ENCODE data around the gene SPHK2.
"Not testable (repeated sequence)": the region's sequence is repeated elsewhere in the genome, so short reads cannot be mapped to it uniquely, and the experiment has no call there.

SPHK2 gene

GRCh38 chr19:48637449-48637947, 18.2 kb downstream of the SPHK2 start:
- DNase-seq (ENCODE audit: low spot score), result peak; percentile 99

- DNase-seq (ENCODE audit: low spot score), result peak; percentile 94
Measured at GRCh38 chr19:48637948-48638830, 18.9 kb downstream of the SPHK2 start.

- no peak for DNase-seq (ENCODE audit: low spot score)
Measured at GRCh38 chr19:48638831-48639381, 19.6 kb downstream of the SPHK2 start.

DNA sequence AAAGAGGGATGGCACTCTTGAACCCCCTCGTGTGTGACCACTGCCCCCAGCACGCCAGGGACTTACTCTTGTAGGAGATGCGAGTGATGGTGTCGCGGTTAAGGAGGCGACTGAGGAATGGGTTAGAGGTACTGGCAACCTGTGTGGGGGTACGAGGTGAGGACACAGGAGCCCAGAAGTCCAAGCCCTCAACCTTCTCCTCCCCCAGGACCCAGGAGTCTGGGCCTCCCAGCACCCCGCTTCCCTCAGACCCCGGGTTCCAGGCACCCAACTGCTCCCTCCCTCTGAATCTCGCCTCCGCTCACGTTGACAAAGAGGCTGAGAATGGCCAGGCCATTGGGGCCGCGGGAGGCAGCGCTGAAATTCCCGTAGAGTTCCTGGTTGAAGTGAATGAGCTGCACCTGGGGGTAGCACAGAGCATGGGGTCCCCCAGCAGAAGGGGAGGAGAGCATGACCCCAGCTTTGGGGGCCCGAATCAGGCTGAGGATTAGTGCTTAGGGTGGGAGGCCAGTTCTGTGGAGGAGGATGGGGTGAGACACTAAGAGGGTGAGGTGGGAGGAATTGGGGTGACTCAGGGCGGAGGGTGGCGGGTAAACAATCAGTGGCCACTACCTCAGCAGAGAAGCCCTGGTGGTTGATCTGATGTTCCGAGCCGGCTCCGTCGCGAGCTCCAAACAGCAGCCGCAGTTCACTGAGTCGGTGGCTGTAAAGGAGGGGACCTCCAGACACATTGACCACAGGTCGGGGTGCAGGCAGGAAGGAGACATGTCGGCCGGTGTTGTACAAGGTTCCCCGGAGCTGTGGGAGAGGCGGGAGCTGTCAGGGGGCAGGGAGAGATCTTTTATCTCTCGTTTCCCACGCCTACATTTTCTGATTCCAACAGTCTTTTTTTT, 20.4 kb downstream of the SPHK2 start:
- DNase-seq (ENCODE audit: low spot score), result no peak

DNA sequence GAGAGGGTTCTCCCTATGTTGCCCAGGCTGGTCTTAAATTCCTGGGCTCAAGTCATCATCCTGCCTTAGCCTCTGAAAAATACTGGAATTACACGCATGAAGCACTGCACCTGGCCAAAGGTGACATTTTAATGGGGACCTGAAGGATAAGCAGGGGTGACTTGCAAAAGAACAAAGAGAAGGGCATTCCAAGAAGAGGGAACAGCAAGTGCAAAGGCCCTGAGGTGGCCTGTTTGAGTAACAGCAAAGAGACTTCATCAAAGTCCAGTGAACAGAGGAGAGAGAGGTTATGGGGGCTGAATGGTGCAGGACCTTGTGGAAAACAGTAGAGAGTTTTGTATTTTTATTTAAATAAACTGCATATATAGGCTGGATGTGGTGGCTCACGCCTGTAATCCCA, 22.5 kb downstream of the SPHK2 start:
- DNase-seq (ENCODE audit: low spot score), result no peak

DNA sequence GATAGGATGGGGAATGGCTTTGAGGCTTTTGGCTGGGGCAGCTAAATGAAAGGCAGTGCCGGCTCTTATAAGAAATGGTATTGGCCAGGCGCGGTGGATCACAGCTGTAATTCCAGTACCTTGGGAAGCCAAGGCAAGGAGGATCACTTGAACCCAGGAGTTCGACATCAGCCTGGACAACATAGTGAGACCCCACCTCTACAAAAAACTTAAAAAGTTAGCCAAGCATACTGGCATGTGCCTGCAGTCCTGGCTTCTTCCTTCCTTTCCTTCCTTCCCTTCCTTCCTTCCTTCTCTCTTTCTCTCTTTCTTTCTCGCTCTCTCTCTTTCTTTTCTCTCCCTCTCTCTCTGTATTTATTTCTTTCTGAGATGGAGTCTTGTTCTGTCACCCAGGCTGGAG, 23.6 kb downstream of the SPHK2 start:
- no peak for DNase-seq (ENCODE audit: low spot score)

DNA sequence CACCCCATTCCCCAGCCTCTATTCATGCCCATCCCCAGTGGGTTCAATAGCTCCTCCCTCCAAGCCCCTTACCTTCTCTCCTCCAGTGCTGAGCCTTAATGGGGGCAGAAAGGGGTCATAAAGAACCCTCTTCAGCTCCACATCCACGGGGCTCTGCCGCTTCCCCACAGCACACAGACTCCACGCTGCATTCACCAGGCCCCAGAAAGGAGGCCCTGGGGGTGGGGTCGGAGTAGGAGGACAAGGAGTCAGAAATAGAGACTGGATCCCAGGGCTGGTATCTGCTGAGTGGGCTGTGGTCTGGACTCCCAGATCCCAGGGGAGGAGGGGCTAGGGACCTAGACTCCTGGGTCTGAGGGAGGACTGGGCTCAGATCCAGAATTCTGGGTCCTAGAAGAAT, 25.0 kb downstream of the SPHK2 start:
- DNase-seq (ENCODE audit: low spot score), result no peak

DNA sequence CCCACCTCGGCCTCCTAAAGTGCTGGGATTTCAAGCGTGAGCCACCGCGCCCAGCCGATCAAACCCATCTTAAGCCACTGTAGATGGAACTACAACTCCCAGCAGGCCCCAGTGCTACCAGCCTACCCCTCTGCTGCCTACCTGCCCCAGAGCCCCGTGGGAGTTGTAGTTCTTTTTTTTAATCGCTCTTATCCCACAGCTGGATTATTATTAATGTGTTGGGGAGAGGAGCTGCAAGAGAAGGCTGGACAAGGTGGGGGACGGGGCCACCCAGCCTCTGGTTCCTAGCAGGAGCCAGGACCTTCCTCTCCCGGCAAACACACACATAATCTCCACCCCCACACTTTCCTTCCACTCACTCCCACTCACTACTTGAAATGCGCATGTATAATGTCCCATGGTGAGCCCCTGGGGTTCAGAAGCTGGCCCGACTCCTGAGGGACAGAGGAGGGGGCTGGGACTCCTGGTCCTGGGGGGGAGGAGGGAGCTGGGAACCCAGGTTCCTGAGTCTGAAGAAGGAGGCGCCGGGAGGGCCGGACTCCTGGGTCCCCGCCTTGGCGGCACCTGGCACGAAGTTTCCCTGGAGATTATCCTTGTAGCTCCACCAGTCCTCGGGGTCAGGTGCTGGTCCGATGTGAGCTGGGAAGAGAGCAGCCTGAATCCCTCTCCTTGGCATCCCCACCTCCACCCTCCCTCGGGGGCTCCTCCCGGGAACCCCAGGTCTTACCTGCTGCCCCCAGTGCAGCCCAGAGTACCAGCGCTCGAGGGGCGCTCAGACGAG, 25.7 kb downstream of the SPHK2 start:
- DNase-seq (ENCODE audit: low spot score), result peak; percentile 72

- DNase-seq (ENCODE audit: low spot score), result no peak
Measured at GRCh38 chr19:48645620-48646000, 26.3 kb downstream of the SPHK2 start.

- peak; percentile 92 for DNase-seq (ENCODE audit: low spot score)
Measured at GRCh38 chr19:48646001-48646721, 26.9 kb downstream of the SPHK2 start, which contains the start of gene CA11. CA11 (minus strand) TSS chr19:48646187; CDS start chr19:48645632, 555 bp downstream.

DNA sequence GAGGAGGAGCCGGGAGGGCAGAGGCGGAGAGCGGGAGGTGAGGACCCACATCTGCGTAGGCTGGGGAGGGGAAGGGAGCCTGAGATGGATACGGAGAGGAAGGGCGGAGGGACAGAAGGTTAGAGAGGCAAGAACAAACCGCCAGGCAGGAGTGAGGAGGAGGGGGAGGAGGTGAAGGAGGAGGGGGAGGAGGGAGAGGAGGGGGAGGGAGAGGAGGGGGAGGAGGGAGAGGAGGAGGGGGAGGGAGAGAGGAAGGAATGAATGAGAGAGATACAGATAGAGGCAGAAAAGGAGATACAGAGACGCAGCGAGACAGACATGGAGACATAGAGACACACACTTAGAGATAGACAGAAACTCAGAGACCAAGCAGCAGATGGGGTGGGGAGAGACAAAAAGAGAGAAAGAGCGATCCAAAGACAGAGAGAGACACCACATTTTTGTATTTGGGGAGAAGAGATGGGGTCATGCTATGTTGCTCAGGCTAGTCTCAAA, 27.5 kb downstream of the SPHK2 start:
- no peak for DNase-seq (ENCODE audit: low spot score)

DNA sequence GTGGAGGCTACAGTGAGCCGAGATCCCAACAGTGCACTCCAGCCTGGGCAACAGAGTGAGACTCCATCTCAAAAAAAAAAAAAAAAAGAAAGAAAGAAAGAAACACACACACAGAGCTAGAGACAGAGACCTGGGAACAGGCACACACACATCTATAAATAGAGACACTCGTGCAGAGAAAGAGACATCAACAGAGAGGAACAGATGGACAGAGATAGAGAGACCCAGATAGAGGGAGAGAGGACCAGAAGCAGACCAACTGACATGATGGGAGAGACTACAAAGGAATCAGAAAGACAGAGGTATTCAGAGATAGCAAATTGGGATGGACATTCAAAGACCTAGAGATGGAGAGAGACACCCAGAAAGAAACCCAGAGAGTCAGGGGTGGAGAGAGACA, 28.8 kb downstream of the SPHK2 start:
- DNase-seq (ENCODE audit: low spot score), result no peak

GRCh38 chr19:48650974-48651682, 31.8 kb downstream of the SPHK2 start:
- no peak for DNase-seq (ENCODE audit: low spot score)

- no peak for DNase-seq (ENCODE audit: low spot score)
Measured at GRCh38 chr19:48651683-48652048, 32.4 kb downstream of the SPHK2 start.

GRCh38 chr19:48654299-48655059, 35.2 kb downstream of the SPHK2 start:
- no peak for DNase-seq (ENCODE audit: low spot score)

DNA sequence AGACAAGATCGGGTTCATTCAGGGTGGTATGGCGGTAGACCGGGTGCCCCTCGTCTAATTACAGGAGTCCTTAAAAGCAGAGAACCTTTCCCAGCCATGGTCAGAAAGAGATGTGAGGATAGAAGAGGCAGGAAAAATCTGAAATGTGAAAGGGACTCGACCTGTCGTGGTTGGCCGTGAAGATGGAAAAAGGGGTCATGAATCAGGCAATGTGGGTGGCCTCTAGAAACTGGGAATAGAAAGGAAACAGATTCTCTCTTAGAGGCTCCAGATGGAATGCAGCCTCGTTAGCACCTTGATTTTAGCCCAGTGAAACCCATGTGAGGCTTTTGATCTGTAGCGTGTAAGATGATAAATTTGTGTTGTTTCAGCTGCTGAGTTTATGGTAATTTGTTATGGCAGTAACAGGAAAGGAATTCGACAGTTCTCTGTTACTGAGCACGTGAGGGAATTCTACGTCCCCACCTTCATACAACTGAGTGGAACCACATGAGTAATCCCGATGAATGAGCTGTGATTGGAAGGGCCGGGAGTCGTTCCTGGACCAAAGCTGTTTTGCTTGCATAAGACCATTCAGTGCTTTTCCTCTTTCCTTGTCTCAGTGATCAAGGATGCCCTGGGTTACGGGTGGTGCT, 37.7 kb downstream of the SPHK2 start:
- DNase-seq (ENCODE audit: low spot score), result peak; percentile 68

- DNase-seq (ENCODE audit: low spot score), result not testable (repeated sequence)
Measured at GRCh38 chr19:48657828-48658227, 38.5 kb downstream of the SPHK2 start.

DNA sequence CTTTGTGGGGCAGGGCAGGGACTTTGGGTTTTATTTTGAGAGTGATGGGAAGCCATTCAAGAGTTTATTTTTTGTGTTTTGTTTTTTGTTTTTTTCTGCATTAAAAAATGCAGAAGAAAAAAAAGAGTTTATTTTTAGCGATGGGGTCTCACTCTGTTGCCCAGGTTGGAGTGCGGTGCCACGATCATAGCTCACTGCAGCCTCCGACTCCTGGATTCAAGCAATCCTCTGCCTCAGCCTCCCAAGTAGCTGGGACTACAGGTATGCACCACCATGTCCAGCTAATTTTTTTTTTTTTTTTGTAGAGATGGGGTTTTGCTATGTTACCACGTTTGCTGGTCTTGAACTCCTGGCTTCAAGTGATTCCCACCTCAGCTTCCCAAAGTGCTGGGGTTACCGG, 39.2 kb downstream of the SPHK2 start:
- no peak for DNase-seq (ENCODE audit: low spot score)

- DNase-seq (ENCODE audit: low spot score), result no peak
Measured at GRCh38 chr19:48659768-48660167, 40.5 kb downstream of the SPHK2 start.

All from hepatic stellate cell (primary cell).